Activated naive CD8-positive, alpha-beta T cell treated with anti-CD3 and anti-CD28 coated beads, Interleukin-2, amount 10 ng/mL, durations not matched to agents 7 days and 5 days (primary cell): Measurements from ENCODE around the gene HOXB8. TPM values are rescaled to one million over a fixed set of nuclear protein-coding genes. Genes with fewer than 3 reads are reported as not detected.
A peak's percentile ranks its signal among the peaks of the same experiment; 100 is the strongest.

Source experiments
- ATAC-seq: fragments of 150-1000 bp; cut with Tn5 transposase; one replicate; pipeline ENCODE4 v1.10.0; 2021; ENCODE audit warnings: low read depth, moderate library complexity
- POLR2A ChIA-PET: fragments of 350-600 bp; sonication (Branson Sonifier 250); formaldehyde crosslinking; loops from one replicate; lab custom pipeline; 2021; ENCODE audit warnings: antibody characterized with exemption; lab: Charles Lee
- DNase-seq: peaks from one replicate; pipeline ENCODE4 v3.0.0; 2021
- H3K27ac Mint-ChIP-seq: one replicate; pipeline ENCODE4 v1.8.0; 2022; ENCODE audit warnings: mild to moderate bottlenecking, mixed read lengths
- H3K27me3 Mint-ChIP-seq: one replicate; pipeline ENCODE4 v1.8.0; 2022; ENCODE audit warnings: mild to moderate bottlenecking, moderate library complexity, mixed read lengths
- H3K36me3 Mint-ChIP-seq: one replicate; pipeline ENCODE4 v1.8.0; 2021; ENCODE audit warnings: mild to moderate bottlenecking, mixed read lengths
- H3K4me1 Mint-ChIP-seq: one replicate; pipeline ENCODE4 v1.8.0; 2021; ENCODE audit warnings: mixed read lengths
- H3K4me3 Mint-ChIP-seq: one replicate; pipeline ENCODE4 v1.8.0; 2022; ENCODE audit warnings: mild to moderate bottlenecking, moderate library complexity, mixed read lengths
- H3K9me3 Mint-ChIP-seq: one replicate; pipeline ENCODE4 v1.8.0; 2021; ENCODE audit warnings: mixed read lengths
- total RNA-seq, 2 experiments: library from RNA; stranded (reverse); gene quantifications; one replicate each; pipeline ENCODE4 v1.2.3, GENCODE V29; 2021

HOXB8 gene
- total RNA-seq, 2 experiments from 2014 or later, result not detected

GRCh38 chr17:48631693-48632578, 16.8 kb upstream of the HOXB8 start:
- Mint-ChIP-seq H3K4me3 (no peak overlapping the region), H3K27ac (no peak overlapping the region), H3K9me3 (no peaks in the 10 kb centered on the region), H3K4me1 (peaks cover 13% of the 10 kb centered on the region), H3K36me3 (no peaks in the 10 kb centered on the region), H3K27me3 (peaks cover 95% of the 10 kb centered on the region)
- POLR2A ChIA-PET, result no interaction called here
- DNase-seq, result peak; percentile 22
- no peak for ATAC-seq

- no peaks in the 10 kb centered on the region for H3K9me3 Mint-ChIP-seq
- no peaks in the 10 kb centered on the region for H3K36me3 Mint-ChIP-seq
- peaks cover 94% of the 10 kb centered on the region for H3K27me3 Mint-ChIP-seq
- POLR2A ChIA-PET, result no interaction called here
- H3K4me1 Mint-ChIP-seq, result peaks cover 15% of the 10 kb centered on the region
- DNase-seq (peak; percentile 27), ATAC-seq (no peak)
- H3K27ac Mint-ChIP-seq, result no peak overlapping the region
- no peak overlapping the region for H3K4me3 Mint-ChIP-seq
These were observed 16.0 kb upstream of the HOXB8 start for GRCh38 chr17:48630925-48631692.

DNA sequence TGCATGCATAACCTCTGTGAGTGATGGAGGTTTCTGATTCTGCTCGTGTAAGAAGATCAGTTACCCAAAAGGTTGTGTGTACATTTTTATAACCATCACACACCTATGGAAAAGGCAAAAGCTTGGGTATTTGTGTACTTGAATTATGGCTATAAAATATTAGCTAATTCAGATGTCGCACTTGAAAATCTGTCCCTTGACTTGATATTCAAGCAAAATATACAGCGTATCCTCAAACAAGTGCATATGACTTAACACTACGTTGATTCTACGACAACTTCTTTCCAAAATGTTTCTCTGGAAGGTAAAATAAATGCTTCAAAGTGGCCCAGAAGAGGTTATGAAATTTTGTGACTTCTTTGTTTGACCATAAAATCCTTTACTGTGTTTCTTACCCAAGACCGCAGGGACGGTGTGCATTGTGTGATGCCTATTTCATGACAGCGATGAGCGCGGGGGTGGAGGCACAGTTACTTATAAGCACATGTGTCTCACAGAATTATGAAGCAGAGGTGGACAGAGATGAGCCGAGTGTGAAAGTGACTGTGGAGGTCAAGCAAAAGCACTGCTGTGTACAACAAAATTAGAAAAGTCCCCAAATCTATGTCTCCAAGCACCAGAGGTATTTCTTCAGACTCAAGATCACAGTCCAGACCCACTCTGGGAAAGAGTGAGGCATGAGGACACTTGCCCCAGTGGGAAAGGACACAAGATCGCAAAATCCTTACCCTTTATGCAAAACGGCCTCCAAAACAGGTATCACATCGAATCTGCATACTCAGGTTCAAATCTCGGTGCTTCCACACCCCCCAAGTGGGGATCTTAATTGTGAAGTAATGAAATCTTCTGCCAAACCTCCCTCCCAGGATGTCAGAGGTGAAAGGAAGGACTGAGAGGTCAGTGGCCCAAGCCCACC, 15.2 kb upstream of the HOXB8 start:
- Mint-ChIP-seq H3K36me3 (no peaks in the 10 kb centered on the region), H3K27me3 (peaks cover 90% of the 10 kb centered on the region), H3K9me3 (no peaks in the 10 kb centered on the region), H3K27ac (no peak overlapping the region), H3K4me3 (no peak overlapping the region), H3K4me1 (peaks cover 16% of the 10 kb centered on the region)
- POLR2A ChIA-PET, result no interaction called here
- DNase-seq (no peak), ATAC-seq (no peak)

DNA sequence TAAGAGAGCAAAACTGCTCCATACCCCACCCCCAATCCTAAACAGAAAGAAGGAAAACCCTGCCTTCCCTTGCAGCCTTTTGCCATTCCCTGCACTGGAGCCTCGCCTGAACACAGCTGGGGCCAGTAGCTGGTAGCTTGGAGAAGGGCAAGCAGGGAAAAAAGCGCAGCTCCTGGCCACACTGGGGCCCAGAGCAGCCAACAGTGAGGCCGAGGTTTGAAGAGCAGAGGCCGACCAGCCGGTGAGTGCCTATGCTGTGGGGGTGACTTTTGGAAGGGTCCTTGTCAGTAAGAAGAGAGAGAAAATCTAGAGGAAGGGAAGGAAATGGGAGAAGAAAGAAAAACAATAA, 14.3 kb upstream of the HOXB8 start:
- POLR2A ChIA-PET, result no interaction called here

GRCh38 chr17:48628649-48629410, 13.7 kb upstream of the HOXB8 start:
- Mint-ChIP-seq H3K4me1 (peaks cover 14% of the 10 kb centered on the region), H3K9me3 (no peaks in the 10 kb centered on the region), H3K27me3 (peaks cover 85% of the 10 kb centered on the region), H3K4me3 (no peak overlapping the region), H3K27ac (no peak overlapping the region), H3K36me3 (no peaks in the 10 kb centered on the region)
- ATAC-seq (no peak), DNase-seq (no peak)
- POLR2A ChIA-PET, result no interaction called here

More for the DNA sequence above, 14.3 kb upstream of the HOXB8 start:
- no peaks in the 10 kb centered on the region for H3K9me3 Mint-ChIP-seq
- no peak for ATAC-seq
- no peak overlapping the region for H3K27ac Mint-ChIP-seq
- H3K4me1 Mint-ChIP-seq, result peaks cover 16% of the 10 kb centered on the region
- H3K36me3 Mint-ChIP-seq, result no peaks in the 10 kb centered on the region
- H3K4me3 Mint-ChIP-seq, result no peak overlapping the region
- DNase-seq, result no peak
- peaks cover 85% of the 10 kb centered on the region for H3K27me3 Mint-ChIP-seq

GRCh38 chr17:48627623-48628521, 12.8 kb upstream of the HOXB8 start:
- H3K27me3 Mint-ChIP-seq, result peaks cover 86% of the 10 kb centered on the region
- H3K27ac Mint-ChIP-seq, result no peak overlapping the region
- ATAC-seq (no peak), DNase-seq (no peak)
- no peaks in the 10 kb centered on the region for H3K36me3 Mint-ChIP-seq
- H3K4me3 Mint-ChIP-seq, result no peak overlapping the region
- H3K4me1 Mint-ChIP-seq, result peaks cover 13% of the 10 kb centered on the region
- POLR2A ChIA-PET, result no interaction called here
- H3K9me3 Mint-ChIP-seq, result no peaks in the 10 kb centered on the region

- Mint-ChIP-seq H3K27me3 (peaks cover 86% of the 10 kb centered on the region), H3K36me3 (no peaks in the 10 kb centered on the region), H3K4me3 (peak overlapping the region; percentile 85), H3K4me1 (peaks cover 12% of the 10 kb centered on the region), H3K9me3 (no peaks in the 10 kb centered on the region), H3K27ac (no peak overlapping the region)
- ATAC-seq (no peak), DNase-seq (no peak)
- POLR2A ChIA-PET, result interaction anchor here (0.7 kb wide), 1 partner anchor 26 kb away, joined by 3 read pairs; no protein-coding TSS in a partner anchor
These were observed 12.1 kb upstream of the HOXB8 start for GRCh38 chr17:48627118-48627597.

DNA sequence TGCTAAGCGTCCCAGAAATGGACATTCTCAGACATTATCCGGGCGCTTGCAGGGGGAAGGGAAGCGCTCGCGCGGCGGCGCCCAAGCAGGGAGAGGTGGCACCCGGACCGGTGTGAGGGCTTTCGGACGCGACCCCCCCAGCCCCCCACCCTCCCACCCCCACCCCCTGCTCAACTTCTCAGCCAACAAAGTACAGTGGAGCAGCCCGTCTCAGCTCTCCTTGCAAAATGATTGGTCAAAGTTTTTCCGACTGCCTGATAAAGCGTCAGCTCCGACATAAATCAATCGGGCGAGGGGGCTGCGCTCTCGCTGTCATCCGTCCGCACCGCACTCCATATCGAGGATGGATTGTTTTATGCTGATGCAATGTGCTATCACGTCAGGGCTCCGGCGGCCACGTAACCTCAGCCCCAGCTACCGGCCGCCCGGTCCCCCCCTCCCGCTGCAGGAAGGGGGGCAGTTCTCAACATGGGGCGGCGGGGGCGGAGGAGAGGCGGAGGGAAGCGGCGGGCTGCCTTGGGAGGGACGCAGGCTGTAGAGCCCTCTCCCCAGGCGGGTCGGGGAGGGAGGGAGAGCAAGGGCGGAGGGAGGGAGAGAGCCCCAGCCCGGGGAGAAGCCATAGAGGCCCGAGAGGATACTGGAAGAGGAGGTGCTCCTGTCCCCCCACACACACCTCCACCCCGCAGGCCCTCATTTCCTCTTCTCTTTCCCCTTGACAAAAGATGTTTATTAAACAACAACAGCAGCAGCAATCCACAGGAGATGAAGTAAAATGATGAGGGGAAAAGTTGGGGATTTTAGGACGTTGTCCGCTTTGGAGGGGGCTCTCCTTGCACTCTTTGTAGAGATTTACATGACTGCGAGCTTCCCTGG, 11.4 kb upstream of the HOXB8 start, which contains the start of gene HOXB9:
HOXB9 (minus strand) TSS at position 114 of the 873 bp plus-strand sequence; CDS start at position 25, 89 bp downstream.
- peaks cover 12% of the 10 kb centered on the region for H3K4me1 Mint-ChIP-seq
- H3K27me3 Mint-ChIP-seq, result peaks cover 88% of the 10 kb centered on the region
- H3K4me3 Mint-ChIP-seq, result peak within 1 kb of the TSS; percentile 85
- H3K27ac Mint-ChIP-seq, result peak within 1 kb of the TSS; percentile 87
- peak; percentile 35 for ATAC-seq
- no peaks in the 10 kb centered on the region for H3K36me3 Mint-ChIP-seq
- no peaks in the 10 kb centered on the region for H3K9me3 Mint-ChIP-seq
- DNase-seq, result peak; percentile 62
- POLR2A ChIA-PET, result interaction anchor here (0.7 to 1.9 kb wide), 3 partner anchors 10 to 25 kb away, joined by 3 to 6 read pairs (median 5); no protein-coding TSS in a partner anchor

DNA sequence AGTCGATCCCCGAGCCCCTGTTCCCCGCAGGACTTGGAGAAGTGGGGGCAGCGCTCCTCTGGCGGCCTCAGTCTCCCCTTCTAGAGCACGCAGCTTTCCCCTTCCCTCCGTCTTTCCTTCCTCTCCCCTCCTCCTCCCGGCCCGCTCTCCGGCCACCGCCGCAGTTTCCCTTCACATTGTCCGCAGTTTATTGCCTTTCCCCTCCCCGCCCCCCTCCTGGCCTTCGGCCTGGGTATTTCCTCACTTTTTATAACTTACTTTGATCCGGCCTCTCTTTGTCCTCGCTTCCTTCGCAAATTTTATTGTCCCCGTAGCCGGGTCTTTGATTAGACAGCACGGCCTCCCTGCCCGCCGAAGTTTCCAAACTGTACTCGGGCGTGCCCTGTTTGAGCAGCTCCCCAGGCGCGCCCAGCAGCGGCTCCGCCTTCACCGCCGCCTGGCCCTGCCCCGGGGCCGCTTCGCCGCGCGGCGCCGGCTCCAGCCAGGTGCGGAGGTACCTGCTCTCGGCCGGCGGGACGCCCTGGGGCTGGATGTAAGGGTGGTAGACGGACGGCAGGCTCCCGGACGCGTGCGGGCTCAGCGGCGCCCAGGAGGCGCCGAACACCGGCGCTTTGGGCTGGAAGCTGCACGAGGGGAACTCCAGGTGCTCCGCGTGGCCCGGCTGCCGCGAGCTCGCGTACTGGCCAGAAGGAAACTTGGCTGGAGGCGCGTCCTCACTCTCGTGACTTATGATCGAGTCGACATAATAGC, 10.6 kb upstream of the HOXB8 start:
- POLR2A ChIA-PET, result interaction anchor here (1.9 kb wide), 2 partner anchors 11 to 12 kb away, joined by 5 to 6 read pairs; no protein-coding TSS in a partner anchor
- no peaks in the 10 kb centered on the region for H3K36me3 Mint-ChIP-seq
- peaks cover 87% of the 10 kb centered on the region for H3K27me3 Mint-ChIP-seq

More for the DNA sequence above, 10.6 kb upstream of the HOXB8 start:
- DNase-seq (peak; percentile 67), ATAC-seq (peak; percentile 62)
- Mint-ChIP-seq H3K4me1 (peaks cover 12% of the 10 kb centered on the region), H3K9me3 (no peaks in the 10 kb centered on the region), H3K4me3 (peak overlapping the region; percentile 85), H3K27ac (peak overlapping the region; percentile 17)
